Cerebellar nuclear complex (tissue), 1 donor: ENCODE measurements around the gene PRR22.
"Not testable (repeated sequence)": the region's sequence is repeated elsewhere in the genome, so short reads cannot be mapped to it uniquely, and the experiment has no call there.

Source experiments
- DNase-seq, 2 experiments: peaks; one replicate each; lab custom pipeline; 2025; lab: John Stamatoyannopoulos, UW

The PRR22 gene

GRCh38 chr19:5751709-5752108 is 32.8 kb downstream of the PRR22 start:
- DNase-seq = no peak

GRCh38 chr19:5749505-5749904 is 35.0 kb downstream of the PRR22 start:
- no peak for DNase-seq

GRCh38 chr19:5748920-5749319 is 35.6 kb downstream of the PRR22 start:
- DNase-seq = not testable (repeated sequence)

GRCh38 chr19:5744999-5745398 is 39.5 kb downstream of the PRR22 start:
- not testable (repeated sequence) for DNase-seq

GRCh38 chr19:5743630-5744029 is 40.9 kb downstream of the PRR22 start:
- no peak for DNase-seq

GRCh38 chr19:5742051-5742450 is 42.5 kb downstream of the PRR22 start:
- DNase-seq = no peak

- DNase-seq = no peak
These were observed 46.1 kb downstream of the PRR22 start for GRCh38 chr19:5738423-5738822.

GRCh38 chr19:5733172-5733571 is 51.4 kb downstream of the PRR22 start:
- not testable (repeated sequence) for DNase-seq
